ENCODE data around the gene GRID2.
"Not testable (repeated sequence)": the region's sequence is repeated elsewhere in the genome, so short reads cannot be mapped to it uniquely, and the experiment has no call there.

The GRID2 gene

DNA sequence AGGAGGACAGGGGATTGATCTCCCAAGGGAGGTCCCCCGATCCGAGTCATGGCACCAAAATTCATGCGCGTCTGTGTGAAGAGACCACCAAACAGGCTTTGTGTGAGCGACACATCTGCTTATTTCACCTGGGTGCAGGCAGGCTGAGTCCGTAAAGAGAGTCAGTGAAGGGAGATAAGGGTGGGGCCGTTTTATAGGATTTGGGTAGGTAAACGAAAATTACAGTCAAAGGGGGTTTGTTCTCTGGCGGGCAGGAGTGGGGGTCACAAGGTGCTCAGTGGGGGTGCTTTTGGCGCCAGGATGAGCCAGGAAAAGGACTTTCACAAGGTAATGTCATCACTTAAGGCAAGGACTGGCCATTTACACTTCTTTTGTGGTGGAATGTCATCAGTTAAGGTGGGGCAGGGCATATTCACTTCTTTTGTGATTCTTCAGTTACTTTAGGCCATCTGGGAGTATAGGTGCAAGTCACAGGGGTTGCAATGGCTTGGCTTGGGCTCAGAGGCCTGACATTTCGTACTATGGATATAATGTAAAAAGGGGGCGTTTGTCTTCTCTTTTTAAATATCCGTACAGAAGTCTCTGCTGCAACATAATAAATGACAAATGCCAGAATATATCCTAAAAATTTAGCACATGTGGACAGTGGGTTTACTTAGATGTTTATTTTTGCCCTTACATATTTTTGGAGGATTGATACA lies 140.5 kb downstream of the GRID2 start:
- H3K9ac ChIP-seq (ENCODE audit: low read length): peak overlapping the region; percentile 72
- peak overlapping the region; percentile 66 for H3K4me3 ChIP-seq (ENCODE audit: low read length)
- not testable (repeated sequence) for H3K36me3 ChIP-seq (ENCODE audit: control insufficient read depth, low read depth, low read length); H3K27me3 ChIP-seq (ENCODE audit: control insufficient read depth, insufficient read depth, low read length); H3K9me3 ChIP-seq (ENCODE audit: control insufficient read depth, low read depth, low read length)
- H3K27ac ChIP-seq (ENCODE audit: low read length): peak overlapping the region; percentile 71
- peaks cover 30% of the 10 kb centered on the region for H3K4me1 ChIP-seq (ENCODE audit: control insufficient read depth, low read depth, low read length)

DNA sequence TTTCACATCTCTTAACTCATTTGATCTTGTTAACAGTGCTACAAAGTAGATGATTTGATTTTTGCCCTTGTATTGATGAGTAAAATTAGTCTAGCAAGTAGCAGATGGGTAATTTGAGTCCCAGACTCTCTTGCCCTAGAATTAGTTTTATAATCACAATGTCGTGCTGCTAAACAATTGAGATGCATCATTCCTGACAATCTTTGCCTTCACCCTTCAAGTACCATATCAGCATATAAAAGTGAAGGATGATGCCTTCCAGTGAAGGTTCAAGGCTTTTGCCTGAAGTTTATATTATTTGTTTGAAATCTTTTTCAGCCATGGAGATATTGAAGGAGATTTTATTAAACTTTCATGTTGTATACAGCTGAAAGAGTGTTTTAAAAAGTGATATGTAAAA lies 141.4 kb downstream of the GRID2 start:
- Histone ChIP-seq H3K27me3 (ENCODE audit: control insufficient read depth, insufficient read depth, low read length) (no peaks in the 10 kb centered on the region), H3K9ac (ENCODE audit: low read length) (peak overlapping the region; percentile 72), H3K4me1 (ENCODE audit: control insufficient read depth, low read depth, low read length) (peaks cover 35% of the 10 kb centered on the region), H3K4me3 (ENCODE audit: low read length) (peak overlapping the region; percentile 66), H3K36me3 (ENCODE audit: control insufficient read depth, low read depth, low read length) (peaks cover 3% of the 10 kb centered on the region), H3K27ac (ENCODE audit: low read length) (peak overlapping the region; percentile 47), H3K9me3 (ENCODE audit: control insufficient read depth, low read depth, low read length) (no peaks in the 10 kb centered on the region)

GRCh38 chr4:92447255-92447905 lies 143.6 kb downstream of the GRID2 start:
- no peaks in the 10 kb centered on the region for H3K27me3 ChIP-seq (ENCODE audit: control insufficient read depth, insufficient read depth, low read length)
- peaks cover 3% of the 10 kb centered on the region for H3K36me3 ChIP-seq (ENCODE audit: control insufficient read depth, low read depth, low read length)
- H3K9ac ChIP-seq (ENCODE audit: low read length): no peak overlapping the region
- H3K9me3 ChIP-seq (ENCODE audit: control insufficient read depth, low read depth, low read length): no peaks in the 10 kb centered on the region
- no peak overlapping the region for H3K4me3 ChIP-seq (ENCODE audit: low read length)
- peaks cover 44% of the 10 kb centered on the region for H3K4me1 ChIP-seq (ENCODE audit: control insufficient read depth, low read depth, low read length)
- H3K27ac ChIP-seq (ENCODE audit: low read length): no peak overlapping the region

DNA sequence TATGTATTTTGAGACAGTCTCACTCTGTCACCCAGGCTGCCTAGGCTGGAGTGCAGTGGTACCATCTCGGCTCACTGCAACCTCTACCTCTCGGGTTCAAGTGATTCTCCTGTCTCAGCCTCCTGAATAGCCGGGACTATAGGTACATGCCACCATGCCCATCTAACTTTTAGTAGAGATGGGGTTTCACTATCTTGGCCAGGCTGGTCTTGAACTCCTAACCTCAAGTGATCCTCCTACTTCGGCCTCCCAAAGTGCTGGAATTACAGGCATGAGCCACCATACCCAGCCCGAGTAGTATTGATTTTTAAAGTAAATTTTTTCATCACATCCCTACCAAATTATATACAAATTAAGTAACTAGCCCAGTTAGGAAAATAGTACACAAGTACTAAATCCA lies 144.4 kb downstream of the GRID2 start:
- H3K27me3 ChIP-seq (ENCODE audit: control insufficient read depth, insufficient read depth, low read length); H3K9ac ChIP-seq (ENCODE audit: low read length); H3K36me3 ChIP-seq (ENCODE audit: control insufficient read depth, low read depth, low read length); H3K27ac ChIP-seq (ENCODE audit: low read length); H3K9me3 ChIP-seq (ENCODE audit: control insufficient read depth, low read depth, low read length); H3K4me3 ChIP-seq (ENCODE audit: low read length): not testable (repeated sequence)
- peaks cover 44% of the 10 kb centered on the region for H3K4me1 ChIP-seq (ENCODE audit: control insufficient read depth, low read depth, low read length)

DNA sequence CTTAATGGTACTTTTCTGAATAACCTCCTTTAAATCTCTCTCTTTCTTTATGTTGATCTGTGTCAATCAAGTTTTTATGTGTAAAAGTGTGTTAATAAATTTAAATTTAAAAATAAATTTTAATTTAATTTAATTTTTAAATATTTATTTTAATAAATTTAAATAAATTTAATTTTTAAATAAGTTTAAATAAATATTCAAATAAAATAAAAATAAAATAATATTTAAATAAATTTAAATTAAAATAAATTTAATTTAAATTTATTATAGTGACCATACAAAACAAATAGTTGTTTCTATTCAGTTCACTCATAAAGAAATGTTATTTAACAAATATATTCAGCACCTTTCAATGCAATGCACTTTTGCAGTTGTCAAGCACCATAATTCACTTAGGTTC lies 146.9 kb downstream of the GRID2 start:
- Histone ChIP-seq H3K27ac (ENCODE audit: low read length) (no peak overlapping the region), H3K27me3 (ENCODE audit: control insufficient read depth, insufficient read depth, low read length) (no peaks in the 10 kb centered on the region), H3K4me1 (ENCODE audit: control insufficient read depth, low read depth, low read length) (peaks cover 32% of the 10 kb centered on the region), H3K9me3 (ENCODE audit: control insufficient read depth, low read depth, low read length) (no peaks in the 10 kb centered on the region), H3K36me3 (ENCODE audit: control insufficient read depth, low read depth, low read length) (peaks cover 3% of the 10 kb centered on the region), H3K4me3 (ENCODE audit: low read length) (no peak overlapping the region), H3K9ac (ENCODE audit: low read length) (no peak overlapping the region)

DNA sequence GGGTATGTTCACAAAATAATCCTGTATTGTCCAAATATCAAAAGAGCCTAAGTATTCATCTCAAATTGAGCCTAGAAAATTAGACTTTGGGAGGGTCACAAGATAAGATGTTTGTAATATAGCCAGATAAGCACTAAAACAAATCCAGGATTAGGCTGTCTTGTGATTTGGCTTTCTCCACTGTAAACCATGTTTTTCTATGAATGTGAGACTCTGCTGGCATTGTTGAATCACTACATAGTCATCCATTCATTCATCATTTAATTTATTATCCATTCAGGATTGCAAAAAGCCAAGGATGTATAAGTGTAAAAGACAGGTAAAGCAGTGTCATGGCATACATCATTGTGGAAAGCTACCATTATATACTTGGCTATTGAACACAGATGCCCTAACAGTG lies 148.0 kb downstream of the GRID2 start:
- no peaks in the 10 kb centered on the region for H3K9me3 ChIP-seq (ENCODE audit: control insufficient read depth, low read depth, low read length)
- H3K27ac ChIP-seq (ENCODE audit: low read length): no peak overlapping the region
- H3K4me3 ChIP-seq (ENCODE audit: low read length): no peak overlapping the region
- H3K36me3 ChIP-seq (ENCODE audit: control insufficient read depth, low read depth, low read length): no peaks in the 10 kb centered on the region
- no peak overlapping the region for H3K9ac ChIP-seq (ENCODE audit: low read length)
- no peaks in the 10 kb centered on the region for H3K27me3 ChIP-seq (ENCODE audit: control insufficient read depth, insufficient read depth, low read length)
- H3K4me1 ChIP-seq (ENCODE audit: control insufficient read depth, low read depth, low read length): peaks cover 26% of the 10 kb centered on the region

DNA sequence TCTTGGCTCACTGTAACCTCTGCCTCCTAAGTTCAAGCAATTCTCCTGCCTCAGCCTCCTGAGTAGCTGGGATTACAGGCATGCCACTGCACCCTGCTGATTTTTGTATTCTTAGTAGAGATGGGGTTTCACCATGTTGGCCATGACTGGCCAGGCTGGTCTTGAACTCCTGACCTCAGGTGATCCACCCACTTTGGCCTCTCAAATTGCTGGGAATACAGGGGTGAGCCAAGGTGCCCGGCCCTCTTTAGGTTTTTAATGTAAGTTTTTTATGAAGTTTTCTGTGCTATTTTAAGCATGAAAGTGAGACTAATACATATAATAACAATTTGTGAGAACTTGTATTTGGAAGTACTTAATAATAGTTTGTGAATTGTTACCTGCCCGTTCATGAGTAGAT lies 148.6 kb downstream of the GRID2 start:
- H3K4me1 ChIP-seq (ENCODE audit: control insufficient read depth, low read depth, low read length): peaks cover 23% of the 10 kb centered on the region
- not testable (repeated sequence) for H3K27ac ChIP-seq (ENCODE audit: low read length); H3K4me3 ChIP-seq (ENCODE audit: low read length); H3K27me3 ChIP-seq (ENCODE audit: control insufficient read depth, insufficient read depth, low read length); H3K36me3 ChIP-seq (ENCODE audit: control insufficient read depth, low read depth, low read length); H3K9me3 ChIP-seq (ENCODE audit: control insufficient read depth, low read depth, low read length); H3K9ac ChIP-seq (ENCODE audit: low read length)

- Histone ChIP-seq H3K4me1 (ENCODE audit: control insufficient read depth, low read depth, low read length) (peaks cover 33% of the 10 kb centered on the region), H3K9me3 (ENCODE audit: control insufficient read depth, low read depth, low read length) (no peaks in the 10 kb centered on the region), H3K9ac (ENCODE audit: low read length) (no peak overlapping the region), H3K36me3 (ENCODE audit: control insufficient read depth, low read depth, low read length) (no peaks in the 10 kb centered on the region), H3K27me3 (ENCODE audit: control insufficient read depth, insufficient read depth, low read length) (no peaks in the 10 kb centered on the region), H3K27ac (ENCODE audit: low read length) (no peak overlapping the region), H3K4me3 (ENCODE audit: low read length) (no peak overlapping the region)
Observed at GRCh38 chr4:92455329-92455839, 151.6 kb downstream of the GRID2 start.

DNA sequence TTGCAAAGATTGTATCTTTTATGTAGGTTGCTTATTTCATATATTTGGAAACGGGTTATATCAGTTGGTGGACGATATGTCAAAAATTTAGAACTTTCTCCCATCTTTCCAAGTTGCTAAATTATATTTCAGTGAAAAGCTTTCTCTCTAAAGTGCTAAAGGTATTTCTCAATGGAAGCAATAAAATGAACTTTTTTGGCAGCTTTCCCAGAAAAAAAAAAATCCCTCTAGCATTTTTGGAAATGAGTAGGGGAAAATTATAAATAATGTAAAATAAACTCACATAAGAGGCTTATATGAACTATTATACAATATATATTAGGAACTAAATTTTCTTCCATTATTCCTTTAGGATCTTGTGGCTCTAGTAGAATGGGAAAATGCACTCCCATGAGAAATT lies 152.2 kb downstream of the GRID2 start:
- Histone ChIP-seq H3K9ac (ENCODE audit: low read length) (no peak overlapping the region), H3K36me3 (ENCODE audit: control insufficient read depth, low read depth, low read length) (no peaks in the 10 kb centered on the region), H3K27ac (ENCODE audit: low read length) (no peak overlapping the region), H3K4me1 (ENCODE audit: control insufficient read depth, low read depth, low read length) (peaks cover 33% of the 10 kb centered on the region), H3K9me3 (ENCODE audit: control insufficient read depth, low read depth, low read length) (no peaks in the 10 kb centered on the region), H3K4me3 (ENCODE audit: low read length) (no peak overlapping the region), H3K27me3 (ENCODE audit: control insufficient read depth, insufficient read depth, low read length) (no peaks in the 10 kb centered on the region)

DNA sequence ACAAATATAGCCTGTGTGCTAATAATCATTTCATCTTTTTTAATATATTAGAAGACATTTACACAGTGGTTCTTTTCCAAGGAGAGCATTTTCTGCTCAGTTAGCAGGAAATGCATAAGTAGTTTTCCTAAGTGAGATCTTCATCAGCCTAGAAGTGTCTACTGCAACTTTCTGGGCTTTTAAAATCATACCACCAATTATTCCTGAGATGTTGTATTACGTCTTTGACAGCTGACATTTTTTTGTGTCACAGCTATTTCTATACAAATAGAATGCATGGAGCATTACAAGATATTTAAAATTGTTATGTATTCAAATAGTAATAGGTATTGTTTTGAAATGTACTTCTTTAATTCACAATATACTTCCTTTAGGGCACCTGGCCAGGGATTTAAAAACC lies 158.0 kb downstream of the GRID2 start:
- H3K9me3 ChIP-seq (ENCODE audit: control insufficient read depth, low read depth, low read length): no peaks in the 10 kb centered on the region
- no peak overlapping the region for H3K27ac ChIP-seq (ENCODE audit: low read length)
- H3K36me3 ChIP-seq (ENCODE audit: control insufficient read depth, low read depth, low read length): no peaks in the 10 kb centered on the region
- peaks cover 57% of the 10 kb centered on the region for H3K4me1 ChIP-seq (ENCODE audit: control insufficient read depth, low read depth, low read length)
- peak overlapping the region; percentile 10 for H3K9ac ChIP-seq (ENCODE audit: low read length)
- no peak overlapping the region for H3K4me3 ChIP-seq (ENCODE audit: low read length)
- H3K27me3 ChIP-seq (ENCODE audit: control insufficient read depth, insufficient read depth, low read length): no peaks in the 10 kb centered on the region

- Histone ChIP-seq H3K4me3 (ENCODE audit: low read length) (no peak overlapping the region), H3K9me3 (ENCODE audit: control insufficient read depth, low read depth, low read length) (no peaks in the 10 kb centered on the region), H3K36me3 (ENCODE audit: control insufficient read depth, low read depth, low read length) (no peaks in the 10 kb centered on the region), H3K27me3 (ENCODE audit: control insufficient read depth, insufficient read depth, low read length) (no peaks in the 10 kb centered on the region), H3K27ac (ENCODE audit: low read length) (no peak overlapping the region), H3K4me1 (ENCODE audit: control insufficient read depth, low read depth, low read length) (peaks cover 30% of the 10 kb centered on the region), H3K9ac (ENCODE audit: low read length) (no peak overlapping the region)
Observed at GRCh38 chr4:92477298-92477697, 173.5 kb downstream of the GRID2 start.

DNA sequence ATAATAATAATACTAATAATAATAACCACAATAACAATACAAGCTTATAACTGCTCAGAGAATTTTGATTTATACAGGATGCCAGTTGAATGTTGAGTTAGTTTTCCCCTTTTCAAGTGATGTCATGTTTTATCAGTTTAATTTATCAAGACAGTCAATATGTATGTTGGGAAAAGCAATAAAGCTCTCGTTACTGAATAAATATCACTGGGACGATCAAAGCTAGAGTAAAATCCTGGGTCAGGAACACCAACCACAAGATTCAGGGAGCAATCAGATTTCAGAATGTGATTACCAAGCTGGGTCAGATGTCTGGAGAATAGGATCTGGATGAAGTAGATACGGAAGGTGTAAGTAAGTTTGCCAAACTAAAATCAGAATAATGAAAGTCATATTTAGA lies 179.6 kb downstream of the GRID2 start:
- Histone ChIP-seq H3K36me3 (ENCODE audit: control insufficient read depth, low read depth, low read length) (no peaks in the 10 kb centered on the region), H3K4me3 (ENCODE audit: low read length) (no peak overlapping the region), H3K4me1 (ENCODE audit: control insufficient read depth, low read depth, low read length) (peaks cover 30% of the 10 kb centered on the region), H3K27me3 (ENCODE audit: control insufficient read depth, insufficient read depth, low read length) (no peaks in the 10 kb centered on the region), H3K9ac (ENCODE audit: low read length) (no peak overlapping the region), H3K27ac (ENCODE audit: low read length) (no peak overlapping the region), H3K9me3 (ENCODE audit: control insufficient read depth, low read depth, low read length) (no peaks in the 10 kb centered on the region)
